Measurements from ENCODE around the gene ENPP3. TPM values are rescaled to one million over a fixed set of nuclear protein-coding genes. Genes with fewer than 3 reads are reported as not detected.

ENPP3 gene
- total and polyA plus RNA-seq, 3 donors from 2014 or later = 1.6 to 3.3 (median 2.8) TPM

DNA sequence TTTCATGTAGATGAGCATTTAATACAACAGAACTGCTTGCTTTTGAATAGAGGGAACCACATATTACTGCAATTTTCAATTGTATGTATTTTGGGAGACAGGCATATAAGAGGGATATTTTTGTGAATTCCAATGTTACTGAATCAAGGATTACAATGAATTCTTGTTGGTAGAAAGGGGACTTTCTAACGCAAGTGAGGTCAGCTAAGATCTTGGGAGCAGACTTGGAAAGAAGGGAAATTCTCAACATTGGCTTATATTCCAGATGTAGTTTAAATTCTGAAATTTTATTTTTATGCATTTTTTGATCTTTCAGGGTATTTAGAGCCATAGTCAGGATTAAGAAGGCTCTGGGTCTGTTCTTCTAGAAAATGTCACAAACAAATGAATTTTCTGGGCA, 117.0 kb downstream of the ENPP3 start:
- no peak for TF ChIP-seq POLR2A (IDR thresholded peaks at IDR 0.05)
- TF ChIP-seq CTCF (IDR thresholded peaks at IDR 0.05) = no peak
- Histone ChIP-seq H3K4me3 (no peak overlapping the region), H3K36me3 (ENCODE audit: low read depth, missing control alignments) (no peaks in the 10 kb centered on the region), H3K9me3 (no peaks in the 10 kb centered on the region), H3K4me1 (no peaks in the 10 kb centered on the region), H3K27ac (no peak overlapping the region), H3K27me3 (no peaks in the 10 kb centered on the region)
- no peak for DNase-seq
- intact Hi-C loops (cut with DNase I; ENCODE audit: low total_unique reads) = no loop called here
- WGBS, 2 donors = 82 to 89% methylated on average over 1 of the region's 1 CpG

GRCh38 chr6:131754715-131755567, 117.8 kb downstream of the ENPP3 start:
- DNase-seq = no peak
- no peaks in the 10 kb centered on the region for H3K9me3 ChIP-seq
- no peak overlapping the region for H3K4me3 ChIP-seq
- H3K27me3 ChIP-seq = no peaks in the 10 kb centered on the region
- no peak overlapping the region for H3K27ac ChIP-seq
- WGBS, 2 donors = 75 to 79% methylated on average over 9 of the region's 9 CpGs
- H3K36me3 ChIP-seq (ENCODE audit: low read depth, missing control alignments) = no peaks in the 10 kb centered on the region
- no peak for TF ChIP-seq POLR2A (IDR thresholded peaks at IDR 0.05)
- no peak for TF ChIP-seq CTCF (IDR thresholded peaks at IDR 0.05)
- no peaks in the 10 kb centered on the region for H3K4me1 ChIP-seq
- intact Hi-C loops (cut with DNase I; ENCODE audit: low total_unique reads) = no loop called here

DNA sequence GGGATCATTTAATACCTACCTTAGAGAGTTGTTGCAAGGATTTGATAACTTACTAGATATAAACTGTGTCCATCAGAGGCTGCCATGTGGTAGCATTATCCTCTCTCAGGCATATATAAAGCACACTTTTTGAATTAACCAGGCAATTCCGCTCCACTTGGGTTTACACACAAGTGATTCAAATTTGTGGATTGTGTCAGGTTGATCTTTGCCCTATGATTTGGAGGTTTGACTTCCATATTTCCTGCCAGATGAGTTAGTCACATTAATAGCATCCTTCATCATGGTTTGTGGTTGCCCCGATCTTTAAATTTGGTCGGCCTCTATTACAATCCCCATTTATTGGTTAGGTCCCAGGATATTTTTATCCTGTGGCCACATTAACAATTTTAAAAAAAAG, 118.5 kb downstream of the ENPP3 start:
- no peak for DNase-seq
- H3K4me1 ChIP-seq = no peaks in the 10 kb centered on the region
- TF ChIP-seq CTCF (IDR thresholded peaks at IDR 0.05) = no peak
- no peak for TF ChIP-seq POLR2A (IDR thresholded peaks at IDR 0.05)
- H3K36me3 ChIP-seq (ENCODE audit: low read depth, missing control alignments) = no peaks in the 10 kb centered on the region
- intact Hi-C loops (cut with DNase I; ENCODE audit: low total_unique reads) = no loop called here
- 87 to 98% methylated on average over 3 of the region's 3 CpGs for WGBS, 2 donors
- no peak overlapping the region for H3K4me3 ChIP-seq
- no peaks in the 10 kb centered on the region for H3K27me3 ChIP-seq
- no peaks in the 10 kb centered on the region for H3K9me3 ChIP-seq
- no peak overlapping the region for H3K27ac ChIP-seq

GRCh38 chr6:131756039-131756438, 118.9 kb downstream of the ENPP3 start:
- no peaks in the 10 kb centered on the region for H3K4me1 ChIP-seq
- H3K27ac ChIP-seq = no peak overlapping the region
- H3K9me3 ChIP-seq = no peaks in the 10 kb centered on the region
- H3K36me3 ChIP-seq (ENCODE audit: low read depth, missing control alignments) = no peaks in the 10 kb centered on the region
- TF ChIP-seq CTCF (IDR thresholded peaks at IDR 0.05) (no peak), POLR2A (IDR thresholded peaks at IDR 0.05) (no peak)
- WGBS, 2 donors = 76 to 95% methylated on average over 2 of the region's 2 CpGs
- H3K27me3 ChIP-seq = no peaks in the 10 kb centered on the region
- no peak overlapping the region for H3K4me3 ChIP-seq
- DNase-seq = no peak
- intact Hi-C loops (cut with DNase I; ENCODE audit: low total_unique reads) = no loop called here

DNA sequence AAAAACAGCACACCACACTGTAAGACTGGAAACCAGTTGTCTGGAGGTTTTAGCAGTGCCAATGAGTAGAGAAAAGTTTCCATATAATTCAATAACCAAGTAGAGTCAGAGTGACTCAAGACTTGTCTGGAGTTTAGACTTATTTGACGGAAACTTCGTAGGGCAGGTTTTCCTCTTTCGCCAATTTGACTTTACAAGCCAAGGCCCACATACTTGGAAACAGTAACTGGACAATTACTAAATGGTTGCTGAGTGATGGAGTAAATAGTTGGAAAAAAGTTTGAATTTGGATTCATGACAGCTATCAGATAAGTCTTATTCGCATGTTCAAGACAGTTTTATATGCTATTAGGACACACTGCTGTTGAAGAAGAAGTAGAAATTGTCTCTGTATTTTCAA, 121.8 kb downstream of the ENPP3 start:
- Histone ChIP-seq H3K36me3 (ENCODE audit: low read depth, missing control alignments) (no peaks in the 10 kb centered on the region), H3K27ac (no peak overlapping the region), H3K4me3 (no peak overlapping the region), H3K27me3 (no peaks in the 10 kb centered on the region), H3K4me1 (no peaks in the 10 kb centered on the region), H3K9me3 (no peaks in the 10 kb centered on the region)
- no peak for DNase-seq
- no peak for TF ChIP-seq POLR2A (IDR thresholded peaks at IDR 0.05)
- TF ChIP-seq CTCF (IDR thresholded peaks at IDR 0.05) = no peak
- intact Hi-C loops (cut with DNase I; ENCODE audit: low total_unique reads) = no loop called here
- WGBS, 2 donors = 88 to 91% methylated on average over 4 of the region's 4 CpGs

Measured in testis (tissue), 3 donors.